Fibroblast of skin of left quadriceps (primary cell): ENCODE measurements around the gene ZNF444.

Experiments used
- DNase-seq, 2 experiments: peaks; one replicate each; pipeline ENCODE4 v3.0.0-alpha.2; 2013; ENCODE audit warnings: low read depth in 2 of 2

Gene ZNF444

DNA sequence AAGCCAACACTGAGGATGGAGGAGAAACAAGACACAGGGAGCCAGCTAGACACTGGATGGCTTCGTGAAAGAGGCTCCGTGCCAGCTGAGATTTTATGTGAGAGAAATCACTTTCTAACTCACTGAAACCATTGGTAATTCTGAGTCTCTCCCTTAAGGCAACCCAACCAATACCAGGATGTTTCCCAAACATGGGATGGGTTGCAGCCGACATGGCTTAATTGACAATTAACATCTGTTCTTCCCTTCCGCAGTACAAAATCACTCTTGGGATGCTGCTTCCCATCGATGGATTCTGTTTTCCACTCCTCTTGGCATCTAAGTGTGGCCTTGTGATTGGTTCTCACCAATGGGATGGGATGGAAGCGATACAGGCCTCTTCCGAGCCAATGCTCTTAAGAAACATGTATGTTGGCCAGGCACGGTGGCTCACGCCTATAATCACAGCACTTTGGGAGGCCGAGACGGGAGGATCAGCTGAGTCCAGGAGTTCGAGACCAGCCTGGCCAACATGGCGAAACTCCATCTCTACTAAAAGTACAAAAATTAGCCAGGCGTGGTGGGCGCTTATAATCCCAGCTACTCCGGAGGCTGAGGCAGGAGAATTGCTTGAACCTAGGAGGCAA, 17.7 kb upstream of the ZNF444 start:
- DNase-seq = no peak

DNA sequence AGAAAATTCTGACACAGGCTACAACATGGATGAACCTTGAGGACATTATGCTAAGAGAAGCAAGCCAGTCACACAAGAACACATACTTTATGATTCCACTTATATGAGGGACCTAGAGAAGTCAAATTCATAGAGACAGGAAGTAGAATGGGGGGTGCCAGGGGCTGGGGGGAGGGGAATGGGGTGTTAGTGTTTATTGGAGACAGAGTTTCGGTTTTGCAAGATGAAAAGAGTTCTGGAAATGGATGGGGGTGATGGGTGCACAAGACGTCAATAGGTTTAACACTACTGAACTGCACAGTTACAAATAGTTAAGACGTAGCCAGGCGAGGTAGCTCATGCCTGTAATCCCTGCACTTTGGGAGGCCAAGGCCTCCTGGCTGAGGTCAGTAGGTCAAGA, 16.5 kb upstream of the ZNF444 start:
- DNase-seq = no peak

DNA sequence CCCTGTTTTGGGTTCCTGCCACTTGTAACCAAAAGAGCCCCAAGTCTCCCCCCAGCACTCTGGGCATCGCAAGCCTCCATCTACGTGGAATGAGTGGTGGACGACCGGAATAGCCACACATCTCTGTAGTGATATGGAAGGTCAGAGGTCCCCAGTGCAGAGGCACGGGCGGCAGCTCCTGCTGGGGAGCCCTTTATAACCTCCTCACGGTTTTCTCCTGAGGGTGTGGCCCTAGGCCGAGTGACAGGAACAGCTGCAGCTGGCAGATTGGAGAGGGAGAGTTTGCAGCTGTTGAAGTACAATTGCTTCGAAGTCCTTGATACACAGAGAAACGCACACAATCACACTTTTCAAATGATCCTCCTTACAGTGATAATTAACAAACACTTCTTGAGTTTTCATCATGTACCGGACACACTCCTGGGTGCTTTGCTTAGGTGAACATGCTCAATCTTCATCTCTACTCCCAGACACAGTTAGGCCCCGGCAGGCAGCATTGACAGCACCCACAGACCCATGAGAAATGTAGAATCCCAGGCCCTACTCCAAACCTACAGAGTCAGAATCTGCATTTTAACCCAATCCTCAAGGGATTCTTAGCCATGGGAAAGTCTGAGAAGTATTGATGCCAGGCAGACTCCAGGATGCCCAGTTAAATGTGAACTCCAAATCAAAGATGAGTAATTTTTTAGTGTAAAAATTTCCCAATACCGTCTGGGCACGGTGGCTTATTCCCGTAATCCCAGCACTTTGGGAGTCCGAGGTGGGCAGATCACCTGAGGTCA, 15.1 kb upstream of the ZNF444 start:
- no peak for DNase-seq

DNA sequence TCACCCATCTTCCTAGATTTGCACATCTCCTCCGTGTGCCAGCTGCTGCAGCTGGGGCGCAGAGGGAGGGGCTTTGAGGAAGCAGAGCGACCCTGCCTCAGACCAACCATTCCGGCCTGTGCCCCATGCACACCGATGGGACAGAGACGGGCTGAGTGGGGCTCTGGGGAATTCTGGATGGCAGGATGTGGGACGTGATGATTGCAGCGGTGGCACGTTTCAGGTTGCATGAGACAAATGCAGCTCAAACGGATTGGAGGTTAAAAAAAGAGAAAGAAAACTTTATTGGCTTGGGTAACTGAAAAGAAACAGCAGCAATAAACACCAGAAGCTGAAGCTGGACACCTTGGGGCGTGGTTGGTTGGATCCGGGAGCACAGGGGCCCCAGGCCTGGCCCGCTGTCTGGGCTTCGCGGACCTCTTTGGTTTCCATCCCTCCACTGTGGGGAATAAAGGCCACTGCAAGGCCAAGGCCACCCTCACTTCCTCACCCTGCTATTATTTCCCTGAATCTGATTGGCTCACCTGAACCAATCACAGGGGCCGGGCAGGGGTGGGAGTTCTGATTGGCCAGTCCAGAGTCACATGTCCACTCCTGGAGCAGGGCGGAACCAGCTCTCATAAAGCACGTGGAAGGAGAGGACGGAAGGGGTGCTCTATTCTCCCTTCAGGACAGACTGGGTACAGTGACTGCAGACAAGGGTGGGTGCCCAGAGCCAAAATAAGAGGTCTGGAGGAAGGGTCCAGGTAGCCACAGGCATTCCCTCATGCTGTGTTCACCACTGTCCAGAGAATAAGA, 13.9 kb upstream of the ZNF444 start:
- DNase-seq = no peak

DNA sequence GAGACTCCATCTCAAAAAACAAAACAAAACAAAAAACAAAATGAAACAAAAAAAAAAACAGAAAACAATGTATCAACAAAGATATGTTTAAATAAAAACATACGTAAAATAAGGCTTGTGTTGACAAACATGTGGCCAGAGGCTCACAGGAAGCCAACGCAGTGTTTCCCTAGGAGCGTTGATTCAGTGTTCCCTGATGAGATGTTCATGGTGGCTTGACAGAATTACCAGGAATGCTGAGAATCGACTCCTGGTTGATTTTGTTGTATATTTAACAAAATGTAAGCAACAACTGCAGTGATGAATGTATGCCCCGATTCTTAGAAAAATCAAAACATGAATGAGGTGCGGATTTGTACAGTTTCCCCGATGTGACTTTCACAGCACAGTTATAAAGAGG, 11.1 kb upstream of the ZNF444 start:
- no peak for DNase-seq

DNA sequence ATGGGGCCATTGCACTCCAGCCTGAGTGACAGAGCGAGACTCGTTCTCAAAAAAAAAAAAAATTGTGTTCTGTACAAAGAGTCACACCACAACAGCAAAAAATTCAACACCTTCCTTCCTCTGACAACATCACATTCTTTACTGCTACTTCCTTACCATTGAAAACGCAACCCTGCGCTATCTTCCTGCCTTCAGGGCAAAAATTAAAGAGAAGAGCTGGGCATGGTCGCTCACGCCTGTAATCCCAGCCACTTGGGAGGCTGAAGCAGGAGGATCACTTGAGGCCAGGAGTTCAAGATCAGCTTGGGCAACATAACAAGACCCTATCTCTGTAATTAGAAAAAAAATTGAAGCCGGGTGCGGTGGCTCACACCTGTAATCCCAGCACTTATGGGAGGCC, 9.4 kb upstream of the ZNF444 start:
- no peak for DNase-seq

DNA sequence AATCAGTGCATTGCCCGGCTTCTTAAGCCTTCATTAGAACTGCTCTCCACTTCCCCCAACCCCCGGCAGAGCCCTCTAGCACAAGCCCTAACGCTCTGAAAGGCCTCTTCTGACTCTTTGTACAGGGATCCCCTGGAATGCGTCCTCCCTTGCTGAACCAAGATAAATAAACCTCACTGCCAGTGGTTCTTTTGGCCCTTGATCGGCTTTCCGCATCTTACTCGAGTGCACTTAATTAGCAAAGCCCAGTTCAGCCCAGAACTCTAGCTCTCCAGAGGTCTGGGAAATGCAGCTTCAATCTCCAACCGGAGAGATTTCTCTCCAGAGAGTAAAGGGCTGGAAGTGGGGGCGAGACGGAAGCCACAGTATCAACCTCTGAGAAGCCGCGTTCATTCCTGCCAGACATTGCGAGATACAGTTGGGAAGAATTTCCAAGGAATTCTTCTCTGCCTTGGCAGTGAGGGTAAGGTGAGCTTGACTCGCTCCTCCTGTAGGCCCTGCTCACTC, 8.7 kb upstream of the ZNF444 start:
- DNase-seq = no peak

DNA sequence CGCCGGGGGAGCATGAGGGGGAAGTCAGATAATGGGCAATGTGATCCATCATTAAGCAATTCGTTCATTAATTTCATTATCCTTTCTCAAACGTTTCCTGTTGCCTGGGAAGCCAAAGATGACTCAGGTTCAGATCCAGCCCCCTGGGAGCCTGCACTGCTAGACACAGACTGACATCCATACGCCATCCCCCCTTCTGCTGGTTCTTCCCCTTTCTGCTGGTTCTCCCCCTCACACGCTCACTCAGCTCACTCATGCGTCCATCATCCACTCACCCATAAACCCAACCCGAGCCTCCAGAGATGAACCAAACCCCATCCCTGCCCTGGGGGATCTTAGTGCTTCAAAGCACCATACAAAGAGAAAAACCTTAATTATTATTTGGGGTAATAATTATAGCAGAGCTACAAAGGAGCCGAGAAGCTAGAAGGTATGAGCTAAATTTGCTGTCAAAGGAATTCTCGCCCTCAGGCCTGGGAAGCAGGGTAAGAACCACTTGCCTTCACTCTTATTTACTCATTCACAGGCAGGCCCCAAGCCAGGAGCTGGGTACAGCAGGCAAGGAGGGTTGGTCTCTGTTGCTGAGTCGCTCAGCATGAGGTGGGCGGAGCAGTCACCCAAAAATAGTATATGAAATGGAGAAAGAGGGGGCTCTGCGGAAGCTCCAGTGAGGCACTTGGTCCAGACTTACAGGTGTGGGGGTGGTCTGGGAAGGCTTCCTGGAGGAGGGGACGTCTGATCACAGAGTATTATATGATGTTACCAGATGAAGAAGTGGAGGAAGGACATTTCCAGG, 7.0 kb upstream of the ZNF444 start:
- no peak for DNase-seq

DNA sequence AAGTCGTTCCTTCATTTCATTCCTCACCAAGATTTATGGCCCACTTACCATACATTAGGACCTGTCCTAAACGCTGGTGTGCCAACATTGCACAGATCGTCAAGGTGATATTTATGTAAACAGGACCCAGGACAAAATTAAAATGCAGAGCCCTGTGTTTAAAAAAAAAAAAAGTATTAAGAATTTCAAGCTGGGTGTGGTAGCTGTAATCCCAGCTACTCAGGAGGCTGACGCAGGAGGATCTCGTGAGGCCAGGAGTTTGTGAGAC, 6.5 kb upstream of the ZNF444 start:
- DNase-seq = no peak

DNA sequence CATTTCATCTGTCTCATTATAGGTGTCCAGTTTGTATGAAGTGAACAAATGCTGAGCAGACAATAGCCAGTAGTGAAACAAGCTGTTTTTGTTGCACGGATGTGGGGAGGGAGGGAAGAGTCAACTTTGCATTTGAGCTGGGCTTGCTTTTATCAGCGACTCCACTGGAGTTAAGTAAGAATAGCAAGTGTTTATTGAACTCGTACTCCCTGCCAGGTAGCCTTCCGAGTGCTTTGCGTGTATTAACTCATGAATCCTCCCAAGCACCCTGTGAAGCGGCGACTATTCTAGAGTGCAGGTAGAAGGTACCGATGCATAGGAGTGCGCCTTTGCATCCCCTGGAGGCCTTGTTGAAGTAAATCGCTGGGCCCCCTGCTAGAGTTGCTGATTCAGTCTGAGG, 4.7 kb upstream of the ZNF444 start:
- no peak for DNase-seq

DNA sequence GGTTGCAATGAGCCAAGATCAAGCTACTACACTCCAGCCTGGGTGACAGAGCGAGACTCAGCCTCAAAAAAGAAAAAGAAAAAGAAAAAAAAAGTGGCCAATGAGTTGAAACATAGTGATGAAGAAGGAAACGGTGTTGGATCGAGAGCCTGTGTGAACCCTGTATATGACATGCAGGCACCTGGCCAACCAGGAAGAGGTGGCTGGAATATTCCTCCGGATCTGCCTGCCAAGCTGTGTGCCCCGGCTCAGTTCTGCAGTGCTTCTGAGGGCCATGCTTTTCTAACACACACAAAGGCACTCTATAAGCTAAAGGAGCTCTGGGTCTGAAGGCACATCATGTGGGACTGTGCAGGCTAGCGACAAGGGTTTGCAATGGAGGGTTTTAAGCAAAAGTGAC, 3.7 kb upstream of the ZNF444 start:
- DNase-seq = no peak

DNA sequence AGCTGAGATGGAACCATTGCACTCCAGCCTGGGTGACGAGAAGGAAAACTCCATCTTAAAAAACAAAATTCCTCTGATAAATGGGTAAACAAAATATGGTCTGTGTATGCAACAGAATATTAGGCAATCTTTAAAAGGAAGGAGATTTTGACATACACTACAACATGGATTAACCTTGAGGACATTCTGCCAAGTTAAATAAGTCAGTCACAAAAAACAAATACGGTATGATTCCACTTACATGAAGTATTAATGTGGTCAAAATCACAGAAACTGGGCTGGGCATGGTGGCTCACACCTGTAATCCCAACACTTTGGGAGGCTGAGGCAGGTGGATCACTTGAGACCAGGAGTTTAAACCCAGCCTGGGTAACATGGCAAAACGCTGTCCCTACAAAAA, 3.0 kb upstream of the ZNF444 start:
- DNase-seq = no peak

DNA sequence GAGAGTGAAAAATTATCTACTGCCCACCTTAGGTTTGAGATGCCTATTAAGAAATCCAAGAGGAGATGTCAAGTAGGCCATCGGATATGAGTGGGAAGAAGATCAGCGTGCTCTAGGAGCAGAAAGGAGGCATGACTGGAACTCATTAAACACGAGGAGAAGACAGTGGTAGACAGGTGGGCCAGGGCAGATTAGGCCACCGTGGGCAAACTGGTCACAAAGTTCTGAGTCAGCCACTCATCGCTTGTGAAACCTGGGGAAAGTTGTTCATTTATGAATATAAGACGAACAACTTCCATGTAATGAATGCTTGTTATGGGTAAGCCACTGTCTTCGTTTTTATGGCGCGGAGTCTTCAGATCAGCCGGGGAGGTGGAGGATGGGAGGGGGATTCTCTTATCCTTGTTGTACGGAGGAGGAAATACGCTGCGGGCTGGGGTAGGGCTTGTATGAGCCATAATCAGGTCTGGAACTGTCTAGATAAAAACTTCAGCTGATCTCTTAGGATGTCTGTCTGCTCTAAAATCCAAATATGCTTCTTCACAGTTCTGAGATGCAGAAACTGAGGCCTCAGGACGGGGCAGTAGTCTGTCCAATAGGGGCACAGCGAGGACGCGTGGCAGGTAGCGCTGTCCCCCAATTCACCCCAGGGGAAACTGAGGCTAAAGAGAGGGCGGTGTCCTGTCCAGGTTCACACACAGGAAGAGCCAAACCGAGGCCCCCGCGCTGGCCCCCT, 1.1 kb upstream of the ZNF444 start:
- DNase-seq = no peak

DNA sequence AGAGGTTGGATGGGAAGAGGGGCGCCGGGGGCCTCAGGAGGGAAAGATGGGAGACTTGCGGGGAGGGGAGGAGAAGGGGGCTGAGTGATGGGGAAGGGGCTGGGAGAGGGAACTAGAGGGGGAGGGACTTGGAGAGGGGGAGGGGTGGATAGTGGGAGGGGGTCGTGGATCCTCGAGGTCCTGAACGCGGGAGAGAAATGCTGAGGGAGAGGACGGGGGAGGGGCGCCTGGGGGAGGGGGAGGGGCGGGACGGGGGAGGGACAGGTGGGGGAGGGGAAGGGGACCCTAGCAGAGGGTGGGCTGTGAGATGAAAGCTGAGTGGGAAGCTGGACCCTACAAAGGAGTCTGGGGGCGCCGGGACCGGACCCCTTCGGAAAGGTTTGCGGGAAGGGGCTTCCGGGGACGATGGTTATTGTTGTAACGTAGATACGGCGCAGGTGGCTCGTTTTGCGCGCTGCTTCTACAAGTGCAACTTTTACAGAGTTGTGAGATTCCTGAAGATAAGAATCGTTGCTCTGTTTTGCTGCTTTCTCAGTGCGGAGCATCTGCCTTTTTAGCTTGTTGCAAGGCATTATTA, 418 bp downstream of the ZNF444 start:
- DNase-seq = no peak

DNA sequence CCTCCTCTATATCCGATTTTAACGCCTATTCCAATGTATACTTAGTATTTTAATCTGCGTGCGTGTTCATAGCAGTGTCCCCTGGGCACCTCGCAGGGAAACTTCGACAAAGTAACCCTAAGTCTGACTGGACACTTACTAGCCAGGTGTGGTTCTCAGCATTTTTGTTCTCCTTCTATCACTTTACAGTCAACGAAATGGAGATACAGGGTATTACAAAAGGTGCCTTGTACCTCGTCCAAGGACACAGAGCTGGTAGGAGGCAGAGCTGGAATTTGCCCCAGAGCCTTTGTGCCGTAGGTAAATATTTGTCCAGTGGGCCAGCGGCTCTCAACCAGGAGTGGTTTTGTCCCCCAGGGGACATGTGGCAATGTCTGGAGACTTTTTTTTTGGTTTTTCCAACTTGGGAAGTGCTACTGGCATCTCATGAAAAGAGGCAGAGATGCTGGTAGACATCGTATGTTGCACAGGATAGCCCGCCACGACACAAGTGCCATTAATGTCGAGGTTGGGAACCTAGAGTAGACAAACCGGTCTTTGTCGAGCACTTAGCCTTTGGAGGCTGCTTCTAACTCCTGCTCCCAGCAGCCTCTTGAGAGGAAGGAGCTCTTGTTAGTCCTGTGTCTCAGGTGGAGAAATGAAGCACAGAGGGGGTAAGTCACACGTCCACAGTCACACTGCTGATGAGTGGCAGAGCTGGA, 1.1 kb downstream of the ZNF444 start:
- DNase-seq = no peak

DNA sequence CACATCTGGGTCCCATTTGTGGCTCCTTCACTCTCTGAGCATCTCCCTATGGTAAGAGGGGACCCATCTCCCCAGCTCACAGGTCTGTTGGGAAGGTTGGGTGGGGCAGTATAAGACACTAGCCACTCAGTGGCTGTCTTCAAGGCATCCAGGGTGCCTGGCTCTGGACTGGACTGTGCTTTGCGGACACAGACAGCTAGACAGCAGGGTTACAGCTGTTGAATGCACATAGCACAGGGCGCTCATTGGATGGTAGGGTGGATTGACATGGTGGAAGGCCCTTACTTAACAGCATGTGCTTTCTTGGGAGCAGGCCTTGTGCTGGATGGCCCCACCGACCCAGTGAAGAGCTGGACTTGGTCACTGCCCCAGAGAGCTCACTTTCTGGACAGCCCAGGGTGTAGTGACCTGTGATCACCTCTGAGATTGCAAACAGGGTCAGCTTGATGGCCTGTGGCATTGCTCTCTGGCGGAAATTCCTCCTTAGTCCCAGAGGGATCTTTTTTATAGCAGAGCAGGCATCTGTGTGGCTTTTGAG, 1.9 kb downstream of the ZNF444 start:
- DNase-seq = no peak

DNA sequence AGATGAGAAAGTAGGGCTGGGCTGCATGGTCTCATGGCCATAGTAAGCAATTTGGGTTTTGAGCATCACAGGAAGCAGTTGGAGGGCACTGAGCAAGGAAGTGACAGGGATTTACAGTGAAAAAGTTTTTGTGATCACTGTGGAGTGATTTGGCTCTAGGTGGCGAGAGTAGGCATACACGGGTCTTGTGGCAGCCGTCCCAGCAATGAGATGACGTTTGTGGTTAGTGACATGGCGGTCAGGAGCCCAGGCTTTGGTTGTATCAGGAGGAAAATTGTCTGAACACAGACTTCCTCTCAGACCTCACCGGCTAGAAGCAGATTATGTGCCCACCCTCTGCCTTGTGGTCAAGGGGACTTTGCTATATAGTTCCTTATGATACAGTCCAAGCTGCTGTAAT, 3.3 kb downstream of the ZNF444 start:
- DNase-seq = no peak

DNA sequence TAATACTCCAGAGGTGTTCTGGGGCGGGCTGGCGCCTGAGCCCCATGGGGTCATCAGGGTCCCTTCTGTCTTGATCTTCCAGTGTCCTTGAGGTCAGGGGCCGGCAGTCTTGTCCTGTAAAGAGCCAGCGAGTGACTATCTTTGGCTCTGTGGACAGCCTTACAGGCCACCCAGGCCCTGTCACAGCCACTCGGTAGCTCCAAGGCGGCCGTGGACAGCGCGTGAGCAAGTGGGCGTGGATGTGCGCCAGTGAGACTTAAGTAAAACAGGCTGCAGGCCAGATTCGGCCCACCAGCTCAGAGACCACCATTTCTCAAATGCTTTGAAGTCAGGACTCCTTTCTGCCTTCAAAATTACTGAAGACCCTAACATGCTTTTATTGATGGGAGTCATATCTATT, 3.7 kb downstream of the ZNF444 start:
- DNase-seq = no peak

DNA sequence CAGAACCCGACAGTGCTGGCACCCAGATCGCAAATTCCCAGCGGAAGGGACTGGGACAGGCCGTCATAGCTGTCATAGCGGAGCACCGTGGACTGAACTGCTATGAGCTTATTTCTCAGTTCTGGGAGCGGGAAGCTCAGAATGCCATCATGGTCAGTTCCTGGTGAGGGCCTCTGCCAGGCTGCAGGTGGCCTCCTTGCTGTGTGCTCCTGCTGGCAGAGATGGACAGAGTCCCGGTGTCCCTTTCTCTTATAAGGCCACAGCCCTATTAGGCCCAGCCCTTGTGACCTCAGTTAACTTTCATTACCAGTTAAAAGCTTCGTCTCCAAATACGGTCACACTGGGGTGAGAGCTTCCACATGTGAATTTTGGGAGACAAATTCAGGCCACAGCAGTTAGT, 4.6 kb downstream of the ZNF444 start:
- DNase-seq = no peak

DNA sequence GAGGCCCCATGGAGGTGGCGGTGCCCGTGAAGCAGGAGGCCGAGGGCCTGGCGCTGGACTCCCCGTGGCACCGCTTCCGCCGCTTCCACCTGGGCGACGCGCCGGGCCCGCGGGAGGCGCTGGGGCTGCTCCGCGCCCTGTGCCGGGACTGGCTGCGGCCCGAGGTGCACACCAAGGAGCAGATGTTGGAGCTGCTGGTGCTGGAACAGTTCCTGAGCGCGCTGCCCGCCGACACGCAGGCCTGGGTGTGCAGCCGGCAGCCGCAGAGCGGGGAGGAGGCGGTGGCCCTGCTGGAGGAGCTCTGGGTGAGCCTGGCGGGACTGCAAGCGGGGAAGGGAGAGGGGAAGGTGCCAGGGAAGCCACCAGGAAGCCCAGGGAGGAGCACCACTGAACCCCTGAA, 5.8 kb downstream of the ZNF444 start:
- DNase-seq = no peak
